Activated CD4-positive, CD25-positive, alpha-beta regulatory T cell treated with anti-CD3 and anti-CD28 coated beads, Interleukin-2, amount 50 U/mL, for 24 hours (primary cell): Measurements from ENCODE around the gene DSCAML1.

Source experiments
- ATAC-seq, 2 donors: fragments of 150-1000 bp; cut with Tn5 transposase; one replicate each; pipeline ENCODE4 v1.10.0; 2021; ENCODE audit warnings: mild to moderate bottlenecking in 1 of 2, moderate library complexity in 1 of 2

DSCAML1 gene

GRCh38 chr11:117717485-117718314 lies 79.3 kb downstream of the DSCAML1 start:
- ATAC-seq = no peak

GRCh38 chr11:117716521-117717440 lies 80.2 kb downstream of the DSCAML1 start:
- no peak for ATAC-seq

- ATAC-seq = no peak
Observed at GRCh38 chr11:117715801-117716200, 81.2 kb downstream of the DSCAML1 start.

GRCh38 chr11:117713538-117713991 lies 83.5 kb downstream of the DSCAML1 start:
- no peak for ATAC-seq

- no peak for ATAC-seq
Observed at GRCh38 chr11:117712530-117712929, 84.5 kb downstream of the DSCAML1 start.

GRCh38 chr11:117711331-117711730 lies 85.7 kb downstream of the DSCAML1 start:
- no peak for ATAC-seq

- no peak for ATAC-seq
Observed at GRCh38 chr11:117710211-117710610, 86.8 kb downstream of the DSCAML1 start.

GRCh38 chr11:117706322-117706814 lies 90.6 kb downstream of the DSCAML1 start:
- ATAC-seq = no peak

GRCh38 chr11:117705866-117706265 lies 91.2 kb downstream of the DSCAML1 start:
- no peak for ATAC-seq

- no peak for ATAC-seq
Observed at GRCh38 chr11:117704395-117705100, 92.5 kb downstream of the DSCAML1 start.

GRCh38 chr11:117702946-117703598 lies 93.9 kb downstream of the DSCAML1 start:
- ATAC-seq = no peak

GRCh38 chr11:117701781-117702180 lies 95.2 kb downstream of the DSCAML1 start:
- ATAC-seq = no peak

GRCh38 chr11:117700551-117700950 lies 96.5 kb downstream of the DSCAML1 start:
- no peak for ATAC-seq

- ATAC-seq = no peak
Observed at GRCh38 chr11:117697319-117697718, 99.7 kb downstream of the DSCAML1 start.

GRCh38 chr11:117696540-117696939 lies 100.5 kb downstream of the DSCAML1 start:
- no peak for ATAC-seq

- no peak for ATAC-seq
Observed at GRCh38 chr11:117693344-117693743, 103.7 kb downstream of the DSCAML1 start.

GRCh38 chr11:117691516-117691915 lies 105.5 kb downstream of the DSCAML1 start:
- ATAC-seq = no peak

GRCh38 chr11:117691218-117691514 lies 105.8 kb downstream of the DSCAML1 start:
- ATAC-seq = no peak

- no peak for ATAC-seq
Observed at GRCh38 chr11:117690484-117691217, 106.4 kb downstream of the DSCAML1 start.

GRCh38 chr11:117688255-117688797 lies 108.7 kb downstream of the DSCAML1 start:
- no peak for ATAC-seq

- no peak for ATAC-seq
Observed at GRCh38 chr11:117687776-117688175, 109.2 kb downstream of the DSCAML1 start.
